Mucosa of rectum (tissue), 2 donors: ENCODE data around the gene MBLAC2.

Source experiments
- H3K27ac ChIP-seq, 2 donors: one replicate each; pipeline ENCODE4 v1.7.0; 2013; ENCODE audit warnings: inconsistent platforms in 2 of 2, low read depth in 2 of 2, low read length in 2 of 2
- H3K27me3 ChIP-seq, 2 donors: one replicate each; pipeline ENCODE4 v1.7.0; 2013; ENCODE audit warnings: low read length in 2 of 2; ENCODE audit not compliant: control insufficient read depth in 2 of 2, insufficient read depth in 2 of 2
- H3K36me3 ChIP-seq, 2 donors: one replicate each; pipeline ENCODE4 v1.7.0; 2013; ENCODE audit warnings: low read length in 2 of 2; ENCODE audit not compliant: control insufficient read depth in 2 of 2, insufficient read depth in 2 of 2
- H3K4me1 ChIP-seq, 2 donors: one replicate each; pipeline ENCODE4 v1.7.0; 2013; ENCODE audit warnings: low read length in 2 of 2, mild to moderate bottlenecking in 1 of 2; ENCODE audit not compliant: control insufficient read depth in 2 of 2, insufficient read depth in 2 of 2
- H3K4me3 ChIP-seq, 2 donors: one replicate each; pipeline ENCODE4 v1.7.0; 2013; ENCODE audit warnings: low read length in 2 of 2
- H3K9ac ChIP-seq, 2 donors: one replicate each; pipeline ENCODE4 v1.7.0; 2013; ENCODE audit warnings: low read length in 2 of 2, low read depth in 1 of 2, mild to moderate bottlenecking in 1 of 2
- H3K9me3 ChIP-seq, 2 donors: one replicate each; pipeline ENCODE4 v1.7.0; 2013; ENCODE audit warnings: low read length in 2 of 2; ENCODE audit not compliant: control insufficient read depth in 2 of 2
- donor health status: healthy.
- donor health status: Normal muscosa, but diverticular disease.

MBLAC2 gene

DNA sequence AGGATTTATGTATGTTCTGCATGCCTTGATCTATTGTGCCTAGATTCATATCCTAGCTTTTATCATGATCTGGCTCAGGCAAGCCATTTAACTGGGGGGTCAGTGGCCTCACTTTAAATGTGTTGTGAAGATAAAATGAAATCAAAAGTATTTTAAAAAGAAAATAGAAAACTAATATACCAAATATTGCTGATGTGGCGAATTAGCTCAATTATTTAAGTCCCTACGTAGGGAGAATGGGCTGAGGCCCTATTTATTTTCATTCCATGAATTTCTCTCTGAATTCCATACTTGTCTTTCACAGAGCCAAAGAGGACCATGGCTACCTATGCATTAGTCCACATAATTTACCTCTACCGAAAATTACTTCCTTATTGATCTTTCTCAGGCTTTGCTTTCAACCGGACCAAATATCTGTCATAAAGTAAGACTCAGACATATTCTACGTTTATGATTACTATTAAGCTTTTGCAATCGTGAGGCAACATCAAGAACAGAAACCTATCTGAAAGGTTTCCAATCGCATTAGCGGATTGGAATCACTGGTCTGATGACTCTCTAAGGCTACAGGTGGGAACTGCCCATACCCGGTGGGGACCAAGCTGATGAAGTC lies 1.7 kb downstream of the MBLAC2 start:
- Histone ChIP-seq H3K4me1 (peaks cover 7 to 14% of the 10 kb centered on the region in 2 donors), H3K36me3 (no peaks in the 10 kb centered on the region), H3K9ac (peak overlapping the region; percentile 80 to 82), H3K27ac (no peak overlapping the region), H3K27me3 (no peaks in the 10 kb centered on the region), H3K9me3 (no peaks in the 10 kb centered on the region), H3K4me3 (peak overlapping the region; percentile 91 to 100)

- no peaks in the 10 kb centered on the region for H3K36me3 ChIP-seq
- no peaks in the 10 kb centered on the region for H3K4me1 ChIP-seq
These were observed 13.3 kb downstream of the MBLAC2 start for GRCh38 chr5:90461288-90461687.

DNA sequence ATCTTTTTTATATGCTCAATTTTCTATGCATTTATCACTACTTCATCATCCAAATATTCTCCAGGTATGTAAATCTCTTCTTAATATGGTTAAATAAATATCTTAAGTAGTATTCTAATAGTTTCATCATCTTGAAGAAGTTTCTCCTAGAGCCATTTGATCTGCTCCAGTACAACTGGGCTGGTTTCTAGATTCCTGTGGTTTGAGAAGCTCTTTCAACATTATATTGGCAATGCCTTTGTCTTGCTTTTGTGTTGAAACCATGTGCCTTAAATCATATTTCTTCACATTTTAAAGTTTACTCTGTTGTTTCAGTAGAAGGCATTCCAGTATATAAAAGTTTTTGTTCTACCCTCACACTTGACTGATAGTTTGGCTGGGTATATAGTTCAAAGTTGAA lies 27.6 kb downstream of the MBLAC2 start:
- H3K36me3 ChIP-seq, result no peaks in the 10 kb centered on the region
- no peaks in the 10 kb centered on the region for H3K4me1 ChIP-seq
- no peaks in the 10 kb centered on the region for H3K9me3 ChIP-seq
- H3K4me3 ChIP-seq, result no peak overlapping the region
- no peaks in the 10 kb centered on the region for H3K27me3 ChIP-seq
- H3K27ac ChIP-seq, result no peak overlapping the region
- no peak overlapping the region for H3K9ac ChIP-seq

More at GRCh38 chr5:90461288-90461687, 13.3 kb downstream of the MBLAC2 start:
- no peak overlapping the region for H3K9ac ChIP-seq
- H3K27me3 ChIP-seq, result no peaks in the 10 kb centered on the region
- H3K27ac ChIP-seq, result no peak overlapping the region
- H3K9me3 ChIP-seq, result no peaks in the 10 kb centered on the region
- H3K4me3 ChIP-seq, result no peak overlapping the region

GRCh38 chr5:90440644-90441043 lies 33.9 kb downstream of the MBLAC2 start:
- Histone ChIP-seq H3K27ac (no peak overlapping the region), H3K9me3 (no peaks in the 10 kb centered on the region), H3K9ac (no peak overlapping the region), H3K36me3 (no peaks in the 10 kb centered on the region), H3K4me3 (peak overlapping the region in 1 of 2 donors; percentile 59), H3K27me3 (no peaks in the 10 kb centered on the region), H3K4me1 (peaks cover 0 to 2% of the 10 kb centered on the region in 2 donors)

- Histone ChIP-seq H3K27ac (no peak overlapping the region), H3K4me1 (peaks cover 0 to 2% of the 10 kb centered on the region in 2 donors), H3K4me3 (no peak overlapping the region), H3K9me3 (no peaks in the 10 kb centered on the region), H3K27me3 (no peaks in the 10 kb centered on the region), H3K36me3 (no peaks in the 10 kb centered on the region), H3K9ac (no peak overlapping the region)
These were observed 36.5 kb downstream of the MBLAC2 start for GRCh38 chr5:90438100-90438499.

- Histone ChIP-seq H3K27me3 (no peaks in the 10 kb centered on the region), H3K4me3 (no peak overlapping the region), H3K4me1 (peaks cover 0 to 2% of the 10 kb centered on the region in 2 donors), H3K9me3 (no peaks in the 10 kb centered on the region), H3K27ac (no peak overlapping the region), H3K36me3 (no peaks in the 10 kb centered on the region), H3K9ac (no peak overlapping the region)
These were observed 36.9 kb downstream of the MBLAC2 start for GRCh38 chr5:90437663-90438062.

DNA sequence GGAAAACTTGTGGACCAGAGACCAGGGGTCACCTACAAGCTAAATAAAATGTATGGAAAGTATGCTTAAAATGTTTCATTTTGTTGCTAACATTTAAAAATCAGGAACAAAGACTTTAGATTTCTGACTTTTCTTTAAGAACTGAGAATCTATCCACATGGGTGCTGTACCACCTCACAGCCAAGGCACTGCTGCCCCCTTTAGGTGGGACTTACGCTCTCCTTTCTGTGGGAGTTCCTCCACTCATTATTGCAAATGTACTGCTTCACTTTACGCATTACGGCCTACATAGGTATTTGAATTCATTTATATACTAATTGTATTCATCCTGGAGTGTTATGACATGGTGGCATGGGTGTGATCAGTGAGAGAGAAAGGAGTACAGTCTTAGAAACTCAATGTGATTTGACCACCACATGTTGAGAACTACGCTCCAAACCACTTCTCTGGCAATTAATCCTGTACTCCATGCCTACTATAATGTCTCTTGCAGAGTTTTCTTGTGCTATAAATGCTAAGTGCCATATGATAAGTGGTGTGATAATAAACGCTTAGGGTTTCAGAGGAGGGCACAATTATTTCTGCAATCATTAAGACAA lies 40.4 kb downstream of the MBLAC2 start:
- Histone ChIP-seq H3K9me3 (no peaks in the 10 kb centered on the region), H3K36me3 (no peaks in the 10 kb centered on the region)

GRCh38 chr5:90424245-90424644 lies 50.3 kb downstream of the MBLAC2 start:
- Histone ChIP-seq H3K36me3 (no peaks in the 10 kb centered on the region), H3K27ac (no peak overlapping the region), H3K27me3 (no peaks in the 10 kb centered on the region), H3K4me3 (no peak overlapping the region), H3K4me1 (no peaks in the 10 kb centered on the region), H3K9me3 (no peaks in the 10 kb centered on the region), H3K9ac (no peak overlapping the region)

More for the DNA sequence above, 40.4 kb downstream of the MBLAC2 start:
- Histone ChIP-seq H3K9ac (no peak overlapping the region), H3K27ac (no peak overlapping the region), H3K4me3 (no peak overlapping the region), H3K27me3 (no peaks in the 10 kb centered on the region), H3K4me1 (no peaks in the 10 kb centered on the region)

DNA sequence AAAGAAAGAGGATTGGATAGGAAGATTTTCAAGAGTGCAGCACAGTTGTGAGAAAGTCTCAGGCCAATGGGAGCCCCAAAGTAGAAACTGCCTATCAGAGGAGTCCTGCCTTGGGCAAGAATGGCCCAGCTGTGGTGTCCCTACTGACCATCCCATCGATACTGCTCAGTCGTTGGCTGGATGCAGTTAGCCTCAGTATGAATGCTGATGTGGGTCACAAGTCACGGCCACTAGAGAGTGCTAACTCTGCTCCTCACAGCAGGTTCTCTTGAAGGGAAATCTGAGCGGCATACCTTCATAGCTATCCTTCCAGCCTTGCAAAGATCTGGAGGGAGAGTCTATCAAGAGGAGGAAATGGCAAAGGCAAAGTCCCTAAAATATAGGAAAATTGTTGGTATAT lies 53.4 kb downstream of the MBLAC2 start:
- H3K36me3 ChIP-seq, result no peaks in the 10 kb centered on the region
- no peak overlapping the region for H3K27ac ChIP-seq
- no peak overlapping the region for H3K9ac ChIP-seq

GRCh38 chr5:90418214-90418613 lies 56.4 kb downstream of the MBLAC2 start:
- Histone ChIP-seq H3K27ac (no peak overlapping the region), H3K27me3 (no peaks in the 10 kb centered on the region), H3K4me3 (no peak overlapping the region), H3K36me3 (no peaks in the 10 kb centered on the region), H3K4me1 (no peaks in the 10 kb centered on the region), H3K9ac (no peak overlapping the region), H3K9me3 (no peaks in the 10 kb centered on the region)

More for the DNA sequence above, 53.4 kb downstream of the MBLAC2 start:
- no peaks in the 10 kb centered on the region for H3K4me1 ChIP-seq
- no peaks in the 10 kb centered on the region for H3K9me3 ChIP-seq
- no peaks in the 10 kb centered on the region for H3K27me3 ChIP-seq
- no peak overlapping the region for H3K4me3 ChIP-seq
